ENCODE data around the gene SP2.
A peak's percentile ranks its signal among the peaks of the same experiment; 100 is the strongest.
"Not testable (repeated sequence)": the region's sequence is repeated elsewhere in the genome, so short reads cannot be mapped to it uniquely, and the experiment has no call there.

The SP2 gene

DNA sequence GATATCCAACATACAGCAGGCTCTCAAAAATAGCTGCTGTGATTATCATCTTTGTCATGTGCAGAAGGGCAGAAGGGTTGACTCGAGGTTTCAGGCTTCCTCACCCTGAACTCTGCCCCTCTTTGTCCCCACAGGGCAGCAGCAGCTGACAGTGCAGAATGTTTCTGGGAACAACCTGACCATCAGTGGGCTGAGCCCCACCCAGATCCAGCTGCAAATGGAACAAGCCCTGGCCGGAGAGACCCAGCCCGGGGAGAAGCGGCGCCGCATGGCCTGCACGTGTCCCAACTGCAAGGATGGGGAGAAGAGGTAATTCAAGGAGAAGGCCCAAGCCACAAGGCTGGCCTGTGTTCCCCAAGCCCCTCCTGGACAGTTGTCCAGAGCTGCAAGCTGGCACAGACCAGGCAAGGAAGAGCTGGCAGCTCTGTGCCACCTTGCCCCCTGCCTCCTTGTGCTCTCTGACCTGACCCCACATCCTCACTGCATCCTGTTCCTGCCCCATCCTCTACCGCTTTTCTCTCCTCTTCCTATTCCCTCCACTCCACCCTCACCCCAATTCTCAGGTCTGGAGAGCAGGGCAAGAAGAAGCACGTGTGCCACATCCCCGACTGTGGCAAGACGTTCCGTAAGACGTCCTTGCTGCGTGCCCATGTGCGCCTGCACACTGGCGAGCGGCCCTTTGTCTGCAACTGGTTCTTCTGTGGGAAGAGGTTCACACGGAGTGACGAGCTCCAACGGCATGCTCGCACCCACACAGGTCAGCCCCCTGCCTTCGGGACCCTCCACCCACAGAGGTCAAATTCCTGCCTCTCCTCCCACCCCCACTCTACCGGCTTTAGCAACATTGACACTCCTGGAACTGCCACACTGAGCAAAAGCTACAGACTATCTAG lies 29.0 kb downstream of the SP2 start:
- DNase-seq (ENCODE audit: low read depth): no peak

DNA sequence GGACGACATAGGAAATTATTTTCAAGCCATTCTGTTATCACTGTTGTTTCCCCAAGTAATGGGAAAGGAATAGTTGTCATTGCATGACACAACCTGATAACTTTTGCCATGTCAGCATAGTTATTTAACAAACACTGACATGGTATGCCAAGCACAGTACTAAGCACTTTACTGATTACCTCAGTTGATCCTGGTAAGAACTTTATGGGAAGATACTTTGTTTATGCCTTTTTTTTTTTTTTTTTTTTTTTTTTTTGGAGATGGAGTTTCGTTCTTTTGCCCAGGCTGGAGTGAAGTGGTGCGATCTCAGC lies 29.6 kb downstream of the SP2 start:
- no peak for DNase-seq (ENCODE audit: low read depth)

GRCh38 chr17:47927821-47928400 lies 31.9 kb downstream of the SP2 start:
- DNase-seq (ENCODE audit: low read depth): no peak

DNA sequence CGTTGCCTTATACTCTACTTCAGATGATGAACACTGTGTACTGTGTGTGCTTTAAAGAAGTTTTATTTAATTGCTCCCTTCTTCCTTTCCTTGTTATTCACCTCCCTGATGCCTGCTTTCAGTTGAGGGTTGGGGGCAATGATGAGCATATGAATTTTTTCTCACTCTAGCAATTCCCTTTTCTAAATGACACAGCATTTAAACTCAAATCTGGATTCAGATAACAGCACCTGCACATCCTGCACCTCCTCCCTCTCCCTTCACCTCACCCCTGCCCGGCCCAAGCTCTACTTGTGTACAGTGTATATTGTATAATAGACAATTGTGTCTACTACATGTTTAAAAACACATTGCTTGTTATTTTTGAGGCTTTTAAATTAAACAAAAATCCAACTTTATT lies 32.4 kb downstream of the SP2 start:
- DNase-seq (ENCODE audit: low read depth): no peak

DNA sequence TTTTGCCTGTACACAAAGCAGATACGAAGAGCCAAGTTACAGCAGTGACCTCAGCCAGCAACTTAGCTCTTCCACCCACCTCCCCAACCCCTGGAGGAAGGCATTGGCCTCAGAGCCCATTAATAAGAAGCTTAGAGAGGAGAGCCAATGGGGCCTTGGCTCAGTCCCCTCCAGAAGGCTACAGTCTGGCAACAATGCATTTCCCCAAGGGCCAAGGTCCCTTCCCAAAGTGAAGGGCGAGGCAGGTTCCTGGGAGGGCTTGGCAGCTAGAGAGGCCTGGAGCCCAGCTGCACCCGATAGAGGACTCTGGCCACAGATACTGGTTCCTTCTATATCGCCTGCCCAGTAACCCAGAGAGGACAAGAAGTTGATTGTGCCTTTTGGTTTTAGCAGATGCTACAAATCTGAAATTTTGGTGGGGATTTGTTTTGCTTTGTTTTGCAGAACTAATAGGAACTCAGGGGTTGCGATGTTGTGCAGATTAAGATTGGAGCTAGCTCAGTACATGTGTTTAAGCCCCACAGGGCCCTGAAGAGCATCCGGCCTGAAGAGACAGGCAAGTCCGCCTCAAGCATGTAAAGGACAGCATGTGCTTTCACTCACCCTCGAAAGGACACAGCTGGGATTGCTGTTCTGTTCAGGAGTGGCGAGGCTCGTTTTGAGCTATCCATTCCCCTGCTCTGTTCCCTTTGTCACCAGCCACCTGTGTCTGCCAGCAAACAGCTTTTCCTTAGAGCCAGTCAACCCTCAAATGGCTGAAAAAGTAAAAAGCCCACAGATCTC lies 33.4 kb downstream of the SP2 start:
- no peak for DNase-seq (ENCODE audit: low read depth)

DNA sequence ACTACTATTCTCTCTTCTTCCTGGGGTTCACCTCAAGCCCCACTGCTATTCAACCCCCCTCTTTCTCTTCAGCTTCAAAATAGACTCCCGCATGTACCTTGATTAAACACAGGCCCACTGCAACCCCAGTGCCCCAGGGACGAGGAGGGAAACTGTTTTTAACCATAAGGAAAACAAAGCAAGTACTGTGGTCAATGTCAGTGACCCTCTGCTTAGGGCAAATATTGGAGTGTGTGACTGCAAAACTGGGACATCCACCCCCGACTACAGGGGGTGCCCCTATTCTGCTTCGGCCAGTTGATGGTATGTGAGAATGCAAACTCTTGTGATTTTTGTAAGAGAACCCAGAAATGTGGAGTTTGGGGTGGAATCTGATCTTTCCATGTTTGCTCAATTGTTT lies 35.8 kb downstream of the SP2 start:
- no peak for DNase-seq (ENCODE audit: low read depth)

GRCh38 chr17:47934856-47935255 lies 38.8 kb downstream of the SP2 start:
- DNase-seq (ENCODE audit: low read depth): no peak

GRCh38 chr17:47935468-47935867 lies 39.4 kb downstream of the SP2 start:
- DNase-seq (ENCODE audit: low read depth): not testable (repeated sequence)

- peak; percentile 44 for DNase-seq (ENCODE audit: low read depth)
These were observed 39.9 kb downstream of the SP2 start for GRCh38 chr17:47935961-47936360.

DNA sequence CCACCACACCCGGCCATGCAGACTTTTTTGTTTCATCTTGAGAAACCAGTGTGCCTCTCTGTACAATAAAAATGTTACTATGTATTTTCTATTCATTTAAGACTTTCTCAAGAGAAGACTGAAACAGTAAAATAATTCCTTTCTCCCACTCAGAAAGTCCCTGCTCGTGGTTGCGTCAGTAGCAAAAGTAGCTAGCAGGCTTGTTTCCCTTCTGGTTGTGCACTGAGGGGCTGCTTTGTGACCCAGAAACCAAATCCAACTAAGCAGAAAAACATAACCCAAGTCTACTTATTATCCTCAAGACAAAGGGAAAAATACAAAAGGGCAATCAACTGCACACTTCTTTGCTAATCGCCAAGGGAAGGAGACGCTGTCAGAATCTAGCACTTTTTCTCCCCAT lies 41.9 kb downstream of the SP2 start:
- no peak for DNase-seq (ENCODE audit: low read depth)

DNA sequence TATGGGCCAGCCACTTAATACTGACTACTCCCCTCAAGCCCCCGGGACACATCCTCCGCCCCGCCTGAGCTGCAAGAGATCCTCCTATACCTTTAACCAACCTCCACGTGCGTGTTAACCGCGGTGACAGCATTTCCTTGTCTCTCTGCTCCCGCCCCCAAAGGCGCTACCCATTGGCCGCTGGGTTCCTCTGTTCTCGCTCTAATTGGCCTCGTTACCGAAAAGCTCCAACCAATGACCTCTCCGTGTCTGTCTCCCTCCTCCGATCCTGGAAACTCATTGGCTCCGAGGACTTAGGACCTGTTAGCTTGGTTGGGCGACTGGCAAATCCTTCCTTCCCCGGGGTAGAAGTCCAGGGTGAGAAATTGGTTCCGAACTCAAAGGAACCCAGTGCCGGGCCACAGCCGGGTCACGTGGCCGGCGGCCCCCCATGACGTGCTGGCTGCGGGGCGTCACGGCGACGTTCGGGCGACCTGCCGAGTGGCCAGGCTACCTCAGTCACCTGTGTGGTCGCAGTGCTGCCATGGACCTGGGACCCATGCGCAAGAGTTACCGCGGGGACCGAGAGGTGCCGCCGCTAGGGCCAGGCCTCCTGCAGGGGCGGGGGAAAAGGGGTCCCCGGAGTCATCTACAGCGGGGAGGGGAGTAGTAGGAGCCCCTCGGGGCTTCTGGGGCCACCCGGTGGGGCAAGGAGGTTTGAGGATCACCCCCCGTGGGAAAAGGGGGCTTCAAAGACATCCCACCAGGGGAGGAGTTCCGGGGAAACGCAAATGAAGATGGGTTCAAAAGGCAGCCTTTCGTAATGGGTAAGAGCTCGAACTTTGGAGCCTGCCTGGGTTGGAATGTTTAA lies 45.4 kb downstream of the SP2 start, which contains the start of gene PNPO:
Gene PNPO, plus strand, starts transcription at position 326 of the 850 bp plus-strand sequence. Its CDS starts 105 bp downstream, at position 431.
- DNase-seq (ENCODE audit: low read depth): peak; percentile 98

- DNase-seq (ENCODE audit: low read depth): no peak
These were observed 46.1 kb downstream of the SP2 start for GRCh38 chr17:47942096-47942510.

DNA sequence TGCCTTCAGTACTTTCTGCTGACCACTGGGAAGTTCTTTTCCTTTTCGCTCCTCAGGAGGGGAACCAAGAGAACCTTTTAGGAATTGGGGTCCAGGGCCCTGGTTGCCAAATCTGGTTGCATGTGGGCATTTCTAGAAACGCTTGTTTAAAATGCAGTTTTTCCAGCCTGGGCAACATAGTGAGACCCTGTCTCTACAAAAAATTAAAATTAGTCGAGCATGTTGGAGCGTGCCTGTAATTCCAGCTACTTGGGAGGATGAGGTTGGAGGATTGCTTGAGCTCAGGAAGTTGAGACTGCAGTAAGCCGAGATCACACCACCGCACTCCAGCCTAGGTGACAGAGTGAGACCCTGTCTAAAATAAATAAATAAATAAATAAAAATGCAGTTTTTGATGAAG lies 46.5 kb downstream of the SP2 start:
- DNase-seq (ENCODE audit: low read depth): no peak

DNA sequence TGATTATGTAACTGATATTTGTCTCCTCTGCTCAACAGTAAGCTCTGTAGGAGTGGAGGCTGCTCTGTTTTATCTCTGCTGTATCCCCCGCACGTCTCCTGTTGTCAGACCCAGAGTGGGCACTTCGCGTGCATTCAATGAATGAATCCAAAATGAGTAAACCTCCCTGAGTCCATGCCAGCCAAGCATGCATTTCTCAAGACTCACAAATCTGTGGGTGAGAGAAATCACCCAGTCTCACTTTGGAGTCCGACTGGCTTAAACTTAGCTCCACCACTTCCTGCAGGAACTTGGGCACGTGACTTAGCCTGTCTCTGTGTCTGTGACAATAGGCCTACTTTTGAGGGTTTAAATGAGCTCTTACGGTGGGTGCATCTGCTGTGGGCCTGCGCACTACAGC lies 49.0 kb downstream of the SP2 start:
- no peak for DNase-seq (ENCODE audit: low read depth)

DNA sequence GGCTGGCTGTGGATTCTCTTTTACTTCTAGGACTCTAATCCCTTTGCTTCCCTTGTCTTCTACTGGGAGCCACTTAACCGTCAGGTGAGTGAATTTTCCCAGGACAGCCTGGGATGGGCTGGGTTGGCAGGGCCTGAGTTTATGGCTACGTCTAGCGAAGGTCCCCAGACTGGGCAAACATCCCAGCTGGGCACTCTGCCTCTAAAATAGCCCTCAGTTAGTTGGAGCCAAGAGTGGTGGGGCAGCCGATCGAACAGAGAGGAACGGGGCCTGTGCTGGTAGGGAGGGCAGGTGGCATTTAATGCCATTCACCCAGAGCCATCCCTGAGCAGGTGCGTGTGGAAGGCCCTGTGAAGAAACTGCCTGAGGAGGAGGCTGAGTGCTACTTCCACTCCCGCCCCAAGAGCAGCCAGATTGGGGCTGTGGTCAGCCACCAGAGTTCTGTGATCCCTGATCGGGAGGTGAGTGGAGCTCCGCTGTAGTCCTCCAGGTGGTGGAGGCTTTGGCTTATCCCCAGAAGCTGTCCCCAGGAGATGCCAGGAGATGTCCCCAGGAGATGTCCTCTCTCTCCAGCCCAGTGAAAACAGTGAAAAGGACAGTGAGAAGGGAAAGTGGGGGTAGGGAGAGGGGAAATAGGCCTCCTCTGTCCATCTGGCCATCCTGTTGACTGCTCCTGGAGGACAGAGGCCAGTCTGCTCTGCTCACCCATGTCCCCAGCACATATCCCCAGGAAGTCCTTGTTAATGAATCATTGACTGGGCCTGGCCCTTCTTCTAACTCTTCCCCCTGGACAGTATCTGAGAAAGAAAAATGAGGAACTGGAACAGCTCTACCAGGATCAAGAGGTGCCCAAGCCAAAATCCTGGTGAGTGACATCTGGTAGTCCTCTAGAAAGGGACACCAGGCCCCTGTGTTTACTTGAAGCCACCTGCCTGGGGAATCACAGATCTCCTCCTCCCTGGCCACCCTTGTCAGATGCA lies 49.8 kb downstream of the SP2 start:
- no peak for DNase-seq (ENCODE audit: low read depth)

- no peak for DNase-seq (ENCODE audit: low read depth)
These were observed 50.5 kb downstream of the SP2 start for GRCh38 chr17:47946516-47946915.

GRCh38 chr17:47946929-47947397 lies 50.9 kb downstream of the SP2 start:
- no peak for DNase-seq (ENCODE audit: low read depth)

DNA sequence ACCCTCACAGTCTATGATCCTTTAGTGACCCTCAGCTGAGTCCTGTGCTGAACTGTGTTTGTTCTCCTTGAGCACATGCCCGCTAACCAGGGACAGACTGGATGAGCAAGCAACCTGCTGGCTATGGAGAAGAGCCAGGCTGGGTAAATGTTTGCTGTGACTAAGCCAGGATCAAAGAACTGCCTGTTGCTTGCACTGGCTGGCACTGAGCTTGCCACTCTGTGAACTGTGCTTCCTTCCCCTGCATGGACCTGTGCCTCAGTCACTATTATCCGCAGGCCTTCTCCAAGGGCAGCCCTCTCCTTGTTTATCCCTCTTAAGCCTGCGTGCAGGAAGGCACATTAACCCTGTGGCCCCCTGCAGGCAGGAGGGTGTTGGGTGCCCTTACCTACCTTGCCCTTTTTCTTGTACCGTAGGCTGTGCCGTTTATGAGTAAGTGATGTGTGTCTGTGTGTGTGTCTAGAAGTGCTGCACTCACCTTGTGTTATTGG lies 52.7 kb downstream of the SP2 start:
- DNase-seq (ENCODE audit: low read depth): no peak

- DNase-seq (ENCODE audit: low read depth): no peak
These were observed 53.2 kb downstream of the SP2 start for GRCh38 chr17:47949197-47949759.

DNA sequence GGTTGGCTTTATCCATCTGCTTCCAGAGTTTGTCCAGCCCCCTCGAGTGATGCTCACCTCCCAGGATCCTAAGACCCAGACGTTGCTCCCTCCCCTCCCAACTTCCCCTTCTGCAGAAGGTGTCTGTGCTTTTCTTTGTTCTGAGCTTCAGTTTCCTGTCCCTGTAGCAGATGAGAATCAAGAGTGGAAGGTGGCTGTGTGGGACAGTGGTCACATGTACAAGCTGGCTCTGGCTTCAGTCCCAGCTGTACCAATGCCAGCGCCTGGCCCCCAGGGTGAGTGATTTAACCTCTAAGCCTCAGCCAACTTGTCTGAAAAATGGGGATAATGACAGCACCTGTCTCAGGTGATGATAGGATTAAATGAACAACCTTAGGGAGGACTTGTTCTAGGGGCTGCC lies 53.9 kb downstream of the SP2 start:
- DNase-seq (ENCODE audit: low read depth): no peak

Measured in GM04503 (cell line).